Measurements from ENCODE around the gene CHST11.

CHST11 gene

DNA sequence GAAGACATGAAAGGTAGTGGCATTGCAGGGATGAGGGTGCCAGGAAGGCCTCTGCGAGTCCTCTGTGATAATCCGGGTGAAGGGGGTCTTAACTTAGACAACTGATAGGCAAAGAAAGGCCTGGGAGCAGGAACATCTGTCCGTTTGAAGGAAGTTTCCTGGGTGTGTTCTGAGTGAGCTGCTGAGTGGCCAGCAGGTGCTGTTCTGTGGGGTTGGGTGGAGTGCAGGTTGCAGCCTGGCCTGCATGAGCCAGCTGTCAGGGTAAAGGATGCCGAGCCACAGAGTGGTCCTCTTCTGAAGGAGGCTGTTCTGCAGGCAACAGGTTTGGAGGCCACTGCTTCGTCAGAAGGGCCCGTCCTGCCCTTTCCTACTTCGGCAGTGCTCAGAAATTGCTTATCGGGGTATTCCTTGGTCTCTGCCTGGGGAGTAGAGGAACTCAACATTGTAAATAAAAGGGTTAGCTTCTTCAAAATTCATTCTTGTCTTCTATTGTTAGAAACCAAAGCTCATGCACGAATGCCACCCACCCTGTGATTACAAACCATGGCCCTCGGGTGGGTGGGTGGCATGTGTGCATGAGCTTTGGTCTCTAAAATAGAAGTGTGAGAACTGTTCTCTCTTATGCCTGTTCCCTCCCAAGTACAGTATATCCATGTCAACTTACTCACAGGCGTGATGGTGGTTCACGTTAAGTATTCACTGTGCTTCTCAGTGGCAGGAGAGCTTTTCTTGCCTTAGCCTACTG, 118.9 kb downstream of the CHST11 start:
- no peaks in the 10 kb centered on the region for H3K9me3 ChIP-seq (ENCODE audit: control insufficient read depth in 2 of 2, low read length in 2 of 2)
- H3K27ac ChIP-seq (ENCODE audit: low read length), result no peak overlapping the region
- peaks cover 4% of the 10 kb centered on the region for H3K4me1 ChIP-seq (ENCODE audit: control insufficient read depth, insufficient read depth, low read length)
- H3K9ac ChIP-seq (ENCODE audit: low read length in 2 of 2), result no peak overlapping the region
- no peaks in the 10 kb centered on the region for H3K36me3 ChIP-seq (ENCODE audit: control insufficient read depth in 2 of 2, insufficient read depth in 2 of 2, low read length in 2 of 2)
- H3K4me3 ChIP-seq (ENCODE audit: low read length in 2 of 2), result no peak overlapping the region
- no peaks in the 10 kb centered on the region for H3K27me3 ChIP-seq (ENCODE audit: control insufficient read depth in 1 of 2, insufficient read depth in 2 of 2, low read length in 2 of 2)

DNA sequence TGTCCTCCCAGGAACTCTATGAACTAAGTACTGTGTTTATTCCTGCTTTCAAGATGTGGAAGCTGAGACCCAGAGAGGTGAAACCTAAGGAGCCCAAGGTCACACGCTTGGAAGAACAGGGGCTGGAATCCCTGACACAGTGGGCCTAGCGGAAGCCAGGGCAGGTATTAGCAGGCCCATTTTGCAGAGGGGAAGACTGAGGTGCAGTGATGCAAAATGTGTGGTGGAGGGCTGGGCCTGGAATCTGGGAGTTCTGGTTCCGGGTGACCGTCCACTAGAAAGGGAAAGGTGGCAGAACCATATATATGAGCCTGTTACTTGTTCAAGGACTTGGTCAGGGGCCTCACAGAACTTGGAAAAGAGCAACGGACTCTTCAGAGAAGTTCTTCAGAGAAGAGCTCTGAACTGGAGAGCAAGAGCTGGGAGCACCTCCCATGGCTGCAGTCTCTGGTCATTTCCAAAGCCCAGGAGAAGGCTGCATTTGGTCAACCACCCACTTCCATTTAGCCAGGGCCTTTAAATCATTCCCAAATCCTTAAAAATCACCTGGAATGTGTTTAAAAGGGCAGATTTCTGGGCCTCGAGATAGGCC, 119.5 kb downstream of the CHST11 start:
- no peak overlapping the region for H3K27ac ChIP-seq (ENCODE audit: low read length)
- no peak overlapping the region for H3K9ac ChIP-seq (ENCODE audit: low read length in 2 of 2)
- no peak overlapping the region for H3K4me3 ChIP-seq (ENCODE audit: low read length in 2 of 2)
- H3K9me3 ChIP-seq (ENCODE audit: control insufficient read depth in 2 of 2, low read length in 2 of 2), result no peaks in the 10 kb centered on the region
- peaks cover 4% of the 10 kb centered on the region for H3K4me1 ChIP-seq (ENCODE audit: control insufficient read depth, insufficient read depth, low read length)
- no peaks in the 10 kb centered on the region for H3K36me3 ChIP-seq (ENCODE audit: control insufficient read depth in 2 of 2, insufficient read depth in 2 of 2, low read length in 2 of 2)
- H3K27me3 ChIP-seq (ENCODE audit: control insufficient read depth in 1 of 2, insufficient read depth in 2 of 2, low read length in 2 of 2), result no peaks in the 10 kb centered on the region

DNA sequence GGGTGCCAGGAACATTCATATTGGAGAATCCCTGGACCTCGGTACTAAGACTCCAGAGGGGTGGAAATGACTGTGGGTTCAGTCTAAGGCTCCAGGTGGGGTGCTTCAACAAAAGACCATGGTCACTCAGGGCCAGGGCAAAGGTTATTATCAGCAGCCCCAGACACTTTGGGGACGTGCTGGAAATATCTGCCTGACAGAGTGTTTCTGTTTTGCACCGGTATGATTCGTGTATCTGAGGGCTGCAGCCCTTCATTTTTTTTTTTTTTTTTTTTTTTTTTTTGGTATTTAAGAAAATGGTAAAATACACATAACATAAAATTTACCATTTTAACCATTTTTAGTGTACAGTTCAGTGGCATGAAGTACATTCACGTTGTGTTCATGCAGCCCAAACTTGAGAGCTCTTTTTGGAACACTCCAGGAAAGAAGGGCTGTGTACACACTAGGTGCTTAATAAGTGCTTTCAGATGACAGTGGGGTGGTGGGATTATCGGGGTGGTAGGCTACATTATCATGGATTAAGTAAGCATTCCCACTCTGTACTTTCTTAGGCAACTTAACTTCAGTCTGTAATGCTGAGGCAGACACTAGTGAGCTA, 120.3 kb downstream of the CHST11 start:
- peaks cover 4% of the 10 kb centered on the region for H3K4me1 ChIP-seq (ENCODE audit: control insufficient read depth, insufficient read depth, low read length)
- H3K9me3 ChIP-seq (ENCODE audit: control insufficient read depth in 2 of 2, low read length in 2 of 2), result no peaks in the 10 kb centered on the region
- no peak overlapping the region for H3K9ac ChIP-seq (ENCODE audit: low read length in 2 of 2)
- H3K27ac ChIP-seq (ENCODE audit: low read length), result no peak overlapping the region
- no peaks in the 10 kb centered on the region for H3K36me3 ChIP-seq (ENCODE audit: control insufficient read depth in 2 of 2, insufficient read depth in 2 of 2, low read length in 2 of 2)
- H3K4me3 ChIP-seq (ENCODE audit: low read length in 2 of 2), result no peak overlapping the region
- no peaks in the 10 kb centered on the region for H3K27me3 ChIP-seq (ENCODE audit: control insufficient read depth in 1 of 2, insufficient read depth in 2 of 2, low read length in 2 of 2)

DNA sequence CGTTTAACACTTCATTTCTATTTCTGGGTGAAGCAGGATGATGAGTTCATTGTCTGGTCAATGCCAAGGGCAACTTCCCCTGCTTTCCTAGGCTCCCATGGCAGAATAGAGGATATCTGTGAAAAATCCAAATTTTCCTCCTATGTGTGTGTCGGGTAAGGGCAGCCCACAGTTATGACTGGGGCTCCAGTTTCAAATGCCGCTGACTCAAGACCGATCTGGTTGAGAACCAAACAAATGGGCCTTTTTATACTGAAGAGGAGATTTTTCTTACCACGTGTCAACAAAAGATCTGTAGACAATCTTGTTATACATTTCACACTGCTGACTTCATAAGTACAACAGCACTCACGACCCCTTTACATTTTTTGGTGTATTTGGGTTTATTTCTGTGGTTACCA, 120.8 kb downstream of the CHST11 start:
- Histone ChIP-seq H3K4me3 (ENCODE audit: low read length in 2 of 2) (no peak overlapping the region), H3K27ac (ENCODE audit: low read length) (no peak overlapping the region), H3K27me3 (ENCODE audit: control insufficient read depth in 1 of 2, insufficient read depth in 2 of 2, low read length in 2 of 2) (no peaks in the 10 kb centered on the region), H3K9me3 (ENCODE audit: control insufficient read depth in 2 of 2, low read length in 2 of 2) (no peaks in the 10 kb centered on the region), H3K4me1 (ENCODE audit: control insufficient read depth, insufficient read depth, low read length) (peaks cover 4% of the 10 kb centered on the region), H3K36me3 (ENCODE audit: control insufficient read depth in 2 of 2, insufficient read depth in 2 of 2, low read length in 2 of 2) (no peaks in the 10 kb centered on the region), H3K9ac (ENCODE audit: low read length in 2 of 2) (no peak overlapping the region)

DNA sequence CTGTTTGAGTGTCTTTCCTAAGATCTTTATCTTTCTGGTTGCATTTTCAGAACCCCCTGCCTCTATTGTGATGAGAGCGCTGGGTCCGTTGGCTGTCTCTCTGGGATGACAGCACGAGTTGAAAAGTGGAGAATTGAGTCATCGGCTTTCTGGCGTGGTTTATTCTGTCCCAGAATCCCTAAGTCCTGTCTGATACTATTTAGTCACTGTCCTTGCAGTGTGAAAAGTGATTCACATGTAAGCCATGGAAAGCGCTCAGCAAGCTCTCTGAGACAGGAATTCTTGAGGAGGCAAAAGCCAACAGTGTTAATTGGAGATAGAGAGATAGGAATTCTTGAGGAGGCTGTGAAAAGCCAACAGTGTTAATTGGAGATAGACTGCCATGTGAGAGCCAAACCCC, 121.7 kb downstream of the CHST11 start:
- Histone ChIP-seq H3K27me3 (ENCODE audit: control insufficient read depth in 1 of 2, insufficient read depth in 2 of 2, low read length in 2 of 2) (no peaks in the 10 kb centered on the region), H3K27ac (ENCODE audit: low read length) (no peak overlapping the region), H3K4me1 (ENCODE audit: control insufficient read depth, insufficient read depth, low read length) (peaks cover 4% of the 10 kb centered on the region), H3K9ac (ENCODE audit: low read length in 2 of 2) (no peak overlapping the region), H3K36me3 (ENCODE audit: control insufficient read depth in 2 of 2, insufficient read depth in 2 of 2, low read length in 2 of 2) (no peaks in the 10 kb centered on the region), H3K4me3 (ENCODE audit: low read length in 2 of 2) (no peak overlapping the region), H3K9me3 (ENCODE audit: control insufficient read depth in 2 of 2, low read length in 2 of 2) (no peaks in the 10 kb centered on the region)

DNA sequence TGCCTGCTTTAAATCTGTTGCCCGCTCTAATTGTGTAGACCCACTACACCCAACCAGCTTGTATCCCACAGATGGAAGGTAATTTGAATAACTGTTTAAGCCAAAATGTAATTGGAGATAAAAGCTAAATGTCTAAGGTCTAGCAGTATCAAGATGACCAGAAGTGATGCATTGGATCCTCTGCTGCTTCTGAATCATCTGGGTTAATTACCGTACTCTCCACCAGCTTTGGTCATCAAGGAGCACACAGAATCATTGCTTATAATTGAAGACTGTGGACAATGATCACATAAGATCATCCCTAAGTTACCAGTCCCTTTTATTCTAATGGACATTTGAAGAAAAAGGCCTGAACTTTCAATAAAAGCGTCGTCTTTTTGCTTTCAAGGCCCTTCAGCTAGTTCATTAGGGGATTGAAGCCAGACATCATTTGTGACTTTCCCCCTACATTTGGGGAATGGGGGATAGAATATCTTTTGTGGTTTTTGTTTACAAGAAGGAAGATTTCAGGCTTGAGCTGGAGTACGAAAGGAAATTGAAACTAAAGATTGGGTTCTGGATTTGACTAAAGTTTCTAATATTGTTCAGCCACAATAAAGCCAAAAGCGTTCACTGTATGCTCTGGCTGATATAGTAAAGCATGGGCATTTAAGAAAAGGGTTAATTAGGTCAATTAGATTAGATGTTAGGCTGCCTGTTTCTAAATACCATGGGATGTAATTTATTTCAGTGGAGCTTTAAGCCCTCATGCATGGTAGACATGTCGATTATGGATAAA, 123.2 kb downstream of the CHST11 start:
- no peak overlapping the region for H3K27ac ChIP-seq (ENCODE audit: low read length)
- no peaks in the 10 kb centered on the region for H3K36me3 ChIP-seq (ENCODE audit: control insufficient read depth in 2 of 2, insufficient read depth in 2 of 2, low read length in 2 of 2)
- peaks cover 4% of the 10 kb centered on the region for H3K4me1 ChIP-seq (ENCODE audit: control insufficient read depth, insufficient read depth, low read length)
- H3K9ac ChIP-seq (ENCODE audit: low read length in 2 of 2), result no peak overlapping the region
- no peak overlapping the region for H3K4me3 ChIP-seq (ENCODE audit: low read length in 2 of 2)
- no peaks in the 10 kb centered on the region for H3K9me3 ChIP-seq (ENCODE audit: control insufficient read depth in 2 of 2, low read length in 2 of 2)
- no peaks in the 10 kb centered on the region for H3K27me3 ChIP-seq (ENCODE audit: control insufficient read depth in 1 of 2, insufficient read depth in 2 of 2, low read length in 2 of 2)

DNA sequence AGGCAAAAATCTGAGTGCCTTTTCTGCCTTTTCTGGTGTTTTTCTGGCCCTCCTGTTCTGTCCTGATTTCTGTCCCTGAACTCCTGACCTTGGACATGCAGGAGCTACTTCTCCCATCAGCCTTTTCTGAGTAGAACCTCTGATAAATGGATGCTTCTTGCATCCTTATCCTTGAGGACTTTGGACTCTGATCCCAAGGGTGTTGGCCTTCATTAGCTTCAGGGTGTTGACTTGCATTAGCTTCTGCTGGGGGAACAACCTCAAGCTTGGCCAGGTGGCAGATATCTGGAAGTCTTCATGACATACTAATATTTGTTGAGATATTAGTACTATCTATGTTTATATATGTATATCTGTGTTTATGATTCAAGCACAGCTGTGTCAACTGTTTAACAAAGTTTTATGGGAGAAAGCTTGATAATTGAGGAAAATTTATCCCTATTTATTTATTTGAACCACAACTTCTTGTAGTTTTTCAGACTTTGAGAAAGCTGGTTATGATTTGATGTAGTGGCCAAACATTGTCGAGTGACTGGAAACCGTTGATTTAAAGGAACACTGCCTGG, 124.3 kb downstream of the CHST11 start:
- no peak overlapping the region for H3K9ac ChIP-seq (ENCODE audit: low read length in 2 of 2)
- no peaks in the 10 kb centered on the region for H3K36me3 ChIP-seq (ENCODE audit: control insufficient read depth in 2 of 2, insufficient read depth in 2 of 2, low read length in 2 of 2)
- peaks cover 4% of the 10 kb centered on the region for H3K4me1 ChIP-seq (ENCODE audit: control insufficient read depth, insufficient read depth, low read length)
- H3K27me3 ChIP-seq (ENCODE audit: control insufficient read depth in 1 of 2, insufficient read depth in 2 of 2, low read length in 2 of 2), result no peaks in the 10 kb centered on the region
- H3K9me3 ChIP-seq (ENCODE audit: control insufficient read depth in 2 of 2, low read length in 2 of 2), result no peaks in the 10 kb centered on the region
- H3K27ac ChIP-seq (ENCODE audit: low read length), result no peak overlapping the region
- H3K4me3 ChIP-seq (ENCODE audit: low read length in 2 of 2), result no peak overlapping the region

DNA sequence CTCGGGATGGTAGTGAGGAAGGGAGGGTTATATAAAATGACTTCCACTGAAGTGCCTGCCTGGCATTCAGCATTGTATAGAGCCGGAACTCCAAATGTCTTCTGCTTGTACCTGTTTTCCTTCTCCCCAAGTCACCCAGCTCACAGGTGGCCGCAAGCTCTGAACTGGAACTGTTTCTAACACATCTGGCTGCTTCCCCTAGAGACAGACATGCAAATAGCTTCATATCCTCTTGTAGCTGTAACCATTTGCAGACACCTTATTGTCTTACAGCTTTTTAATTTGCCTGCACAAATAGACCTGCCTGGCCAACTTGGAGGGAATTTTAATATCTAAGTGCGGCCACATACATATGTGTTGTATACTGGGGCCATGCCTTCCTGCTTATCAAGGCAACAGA, 126.0 kb downstream of the CHST11 start:
- H3K9ac ChIP-seq (ENCODE audit: low read length in 2 of 2), result no peak overlapping the region
- no peaks in the 10 kb centered on the region for H3K36me3 ChIP-seq (ENCODE audit: control insufficient read depth in 2 of 2, insufficient read depth in 2 of 2, low read length in 2 of 2)
- peaks cover 5% of the 10 kb centered on the region for H3K4me1 ChIP-seq (ENCODE audit: control insufficient read depth, insufficient read depth, low read length)
- no peaks in the 10 kb centered on the region for H3K27me3 ChIP-seq (ENCODE audit: control insufficient read depth in 1 of 2, insufficient read depth in 2 of 2, low read length in 2 of 2)
- H3K27ac ChIP-seq (ENCODE audit: low read length), result no peak overlapping the region
- H3K9me3 ChIP-seq (ENCODE audit: control insufficient read depth in 2 of 2, low read length in 2 of 2), result no peaks in the 10 kb centered on the region
- H3K4me3 ChIP-seq (ENCODE audit: low read length in 2 of 2), result no peak overlapping the region

DNA sequence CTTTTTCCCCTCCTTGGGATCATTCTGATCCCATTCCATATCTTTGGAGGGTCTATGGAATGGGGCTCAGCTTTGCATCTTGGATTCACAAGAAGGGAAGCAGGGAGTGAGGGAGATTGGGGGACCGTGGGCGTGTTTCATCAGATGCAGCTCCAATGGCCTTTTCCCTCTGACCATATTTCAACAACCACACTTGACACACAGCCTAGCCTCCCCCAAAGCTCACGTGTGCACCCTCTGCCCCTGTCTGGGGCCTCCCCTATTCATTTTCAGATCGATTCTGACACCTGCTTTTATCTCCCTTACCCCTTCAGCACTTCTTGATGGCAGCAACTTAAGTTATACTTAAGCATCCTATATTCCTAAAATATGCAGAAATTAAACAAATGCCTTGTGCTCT, 126.6 kb downstream of the CHST11 start:
- H3K4me3 ChIP-seq (ENCODE audit: low read length in 2 of 2), result no peak overlapping the region
- no peaks in the 10 kb centered on the region for H3K36me3 ChIP-seq (ENCODE audit: control insufficient read depth in 2 of 2, insufficient read depth in 2 of 2, low read length in 2 of 2)
- H3K27ac ChIP-seq (ENCODE audit: low read length), result no peak overlapping the region
- no peak overlapping the region for H3K9ac ChIP-seq (ENCODE audit: low read length in 2 of 2)
- H3K9me3 ChIP-seq (ENCODE audit: control insufficient read depth in 2 of 2, low read length in 2 of 2), result no peaks in the 10 kb centered on the region
- peaks cover 5% of the 10 kb centered on the region for H3K4me1 ChIP-seq (ENCODE audit: control insufficient read depth, insufficient read depth, low read length)
- no peaks in the 10 kb centered on the region for H3K27me3 ChIP-seq (ENCODE audit: control insufficient read depth in 1 of 2, insufficient read depth in 2 of 2, low read length in 2 of 2)

DNA sequence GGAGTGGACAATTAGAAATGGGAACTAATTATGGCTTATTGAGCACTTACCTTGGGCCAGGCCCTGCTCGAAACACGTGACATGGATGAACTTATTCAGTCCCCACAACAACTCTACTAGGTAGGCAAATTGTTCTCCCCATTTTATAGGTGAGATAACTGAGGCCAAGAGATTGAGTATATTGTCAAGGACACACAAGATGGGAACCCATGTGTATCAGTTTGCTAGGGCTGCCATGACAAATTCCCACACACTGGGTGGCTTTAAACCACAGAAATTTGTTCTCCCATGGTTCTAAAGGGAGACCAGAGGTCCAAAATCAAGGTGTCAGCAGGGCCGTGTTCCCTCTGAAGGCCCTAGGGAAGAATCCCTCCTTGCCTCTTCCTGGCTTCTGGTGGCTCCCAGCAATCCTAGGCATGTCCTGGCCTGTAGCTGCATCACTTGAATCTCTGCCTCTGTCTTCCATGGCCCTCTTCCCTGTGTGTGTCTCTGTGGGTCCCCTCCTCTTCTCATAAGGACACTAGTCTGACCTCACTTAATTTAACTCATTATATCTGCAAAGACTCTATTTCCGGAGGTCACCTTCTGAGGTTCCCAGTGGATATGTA, 128.8 kb downstream of the CHST11 start:
- Histone ChIP-seq H3K4me3 (ENCODE audit: low read length in 2 of 2) (no peak overlapping the region), H3K9me3 (ENCODE audit: control insufficient read depth in 2 of 2, low read length in 2 of 2) (no peaks in the 10 kb centered on the region), H3K36me3 (ENCODE audit: control insufficient read depth in 2 of 2, insufficient read depth in 2 of 2, low read length in 2 of 2) (no peaks in the 10 kb centered on the region), H3K27ac (ENCODE audit: low read length) (no peak overlapping the region), H3K27me3 (ENCODE audit: control insufficient read depth in 1 of 2, insufficient read depth in 2 of 2, low read length in 2 of 2) (no peaks in the 10 kb centered on the region), H3K4me1 (ENCODE audit: control insufficient read depth, insufficient read depth, low read length) (peaks cover 5% of the 10 kb centered on the region), H3K9ac (ENCODE audit: low read length in 2 of 2) (no peak overlapping the region)

All from stomach smooth muscle (tissue), 2 donors.